ENCODE data around the gene ZMYND19.

ZMYND19 gene

DNA sequence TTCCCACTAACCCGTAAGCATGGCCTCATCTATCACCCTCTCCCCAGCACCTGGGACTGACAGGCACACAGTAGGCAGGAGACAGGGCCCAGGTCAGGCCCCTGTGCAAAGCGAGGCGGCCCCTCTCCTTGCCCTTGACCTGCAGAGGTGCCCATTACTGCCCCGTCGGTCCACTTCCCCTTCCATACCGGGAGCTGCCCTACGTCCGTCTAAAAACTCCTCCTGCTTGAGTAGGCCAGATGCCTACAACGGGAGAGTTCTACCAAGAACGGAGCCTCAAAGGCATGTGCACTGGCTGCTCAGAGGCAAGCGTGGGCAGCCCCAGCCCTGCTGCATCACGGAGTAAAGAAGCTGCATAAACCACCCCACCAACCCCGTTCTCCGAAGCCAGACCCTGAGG lies 7.0 kb downstream of the ZMYND19 start:
- DNase-seq (ENCODE audit: low spot score): no peak
- TF ChIP-seq, protein P1, sequence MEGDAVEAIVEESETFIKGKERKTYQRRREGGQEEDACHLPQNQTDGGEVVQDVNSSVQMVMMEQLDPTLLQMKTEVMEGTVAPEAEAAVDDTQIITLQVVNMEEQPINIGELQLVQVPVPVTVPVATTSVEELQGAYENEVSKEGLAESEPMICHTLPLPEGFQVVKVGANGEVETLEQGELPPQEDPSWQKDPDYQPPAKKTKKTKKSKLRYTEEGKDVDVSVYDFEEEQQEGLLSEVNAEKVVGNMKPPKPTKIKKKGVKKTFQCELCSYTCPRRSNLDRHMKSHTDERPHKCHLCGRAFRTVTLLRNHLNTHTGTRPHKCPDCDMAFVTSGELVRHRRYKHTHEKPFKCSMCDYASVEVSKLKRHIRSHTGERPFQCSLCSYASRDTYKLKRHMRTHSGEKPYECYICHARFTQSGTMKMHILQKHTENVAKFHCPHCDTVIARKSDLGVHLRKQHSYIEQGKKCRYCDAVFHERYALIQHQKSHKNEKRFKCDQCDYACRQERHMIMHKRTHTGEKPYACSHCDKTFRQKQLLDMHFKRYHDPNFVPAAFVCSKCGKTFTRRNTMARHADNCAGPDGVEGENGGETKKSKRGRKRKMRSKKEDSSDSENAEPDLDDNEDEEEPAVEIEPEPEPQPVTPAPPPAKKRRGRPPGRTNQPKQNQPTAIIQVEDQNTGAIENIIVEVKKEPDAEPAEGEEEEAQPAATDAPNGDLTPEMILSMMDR (IDR thresholded peaks at IDR 0.05; ENCODE audit: extremely low read depth, missing control alignments): no peak

DNA sequence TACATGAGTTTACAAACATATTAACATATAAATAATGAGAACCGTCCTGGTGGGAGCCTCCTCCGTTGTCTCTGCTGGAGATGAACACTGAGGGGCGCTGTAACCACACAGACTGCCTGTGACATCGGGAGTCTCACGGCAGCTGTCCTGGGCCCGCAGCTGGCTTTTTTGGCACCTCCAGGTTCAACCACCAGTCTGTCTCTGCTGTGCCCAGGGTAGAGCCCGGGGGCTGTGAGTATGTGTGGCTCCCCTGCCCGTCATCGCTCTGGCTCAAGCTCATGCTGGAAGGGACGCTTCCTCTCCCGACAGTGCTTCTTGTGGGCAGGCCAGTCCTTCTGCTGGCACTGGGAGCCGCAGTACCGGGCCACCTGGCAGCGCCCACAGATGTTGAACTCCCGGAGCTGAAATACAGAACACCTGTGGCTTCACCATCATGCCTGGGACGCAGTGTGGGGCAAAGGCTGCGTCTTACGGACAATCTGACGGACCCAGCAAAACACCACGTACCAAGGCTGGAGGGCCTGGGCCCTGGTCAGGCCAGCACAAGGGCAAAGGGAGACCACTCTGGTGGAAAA lies 7.9 kb downstream of the ZMYND19 start:
- no peak for DNase-seq (ENCODE audit: low spot score)
- TF ChIP-seq, protein P1 (IDR thresholded peaks at IDR 0.05; ENCODE audit: extremely low read depth, missing control alignments): no peak

DNA sequence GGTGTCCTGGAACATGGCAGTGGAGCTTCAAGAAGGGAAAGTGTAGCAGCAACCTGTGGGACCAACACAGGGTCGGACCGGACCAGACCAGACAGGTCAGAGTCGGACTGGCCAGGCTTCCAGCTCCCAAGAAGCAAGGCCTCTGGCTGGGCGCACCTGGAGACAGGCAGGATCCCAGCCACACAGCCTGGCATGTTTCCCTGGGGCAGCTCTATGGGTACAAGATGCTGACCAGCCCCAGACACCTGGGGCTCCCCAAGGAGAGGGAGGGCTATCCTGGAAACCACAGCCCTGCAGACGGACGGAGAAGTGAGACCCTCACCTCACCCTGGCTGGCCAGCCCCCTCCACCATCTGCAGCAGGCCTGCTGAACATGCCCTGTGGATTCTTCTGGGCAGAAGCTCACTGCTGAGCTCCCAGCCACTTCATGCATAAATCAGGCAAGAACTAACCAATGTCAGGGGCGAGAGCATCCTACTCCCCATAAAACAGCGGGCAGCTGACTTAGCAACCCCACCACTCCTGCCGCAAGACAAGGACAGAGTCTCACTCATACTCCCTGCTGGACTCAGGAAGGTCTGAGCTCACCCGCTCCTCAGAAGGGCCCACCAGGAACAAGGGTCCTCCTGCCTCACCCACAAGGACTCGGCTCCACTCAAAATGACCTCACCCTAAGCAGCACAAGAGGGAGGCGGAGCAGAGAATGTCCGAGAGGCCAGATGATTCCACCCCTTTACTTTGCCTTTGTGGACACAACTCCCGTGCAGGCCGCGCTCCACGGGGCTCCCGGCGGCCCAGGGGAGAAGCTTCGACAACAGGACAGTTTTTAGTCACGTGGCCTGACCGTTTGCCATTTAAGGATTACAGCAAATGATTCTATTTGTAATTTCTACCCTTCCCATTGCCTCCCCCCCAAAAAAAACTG lies 8.7 kb downstream of the ZMYND19 start:
- no peak for DNase-seq (ENCODE audit: low spot score)
- TF ChIP-seq, protein P1 (IDR thresholded peaks at IDR 0.05; ENCODE audit: extremely low read depth, missing control alignments): no peak

DNA sequence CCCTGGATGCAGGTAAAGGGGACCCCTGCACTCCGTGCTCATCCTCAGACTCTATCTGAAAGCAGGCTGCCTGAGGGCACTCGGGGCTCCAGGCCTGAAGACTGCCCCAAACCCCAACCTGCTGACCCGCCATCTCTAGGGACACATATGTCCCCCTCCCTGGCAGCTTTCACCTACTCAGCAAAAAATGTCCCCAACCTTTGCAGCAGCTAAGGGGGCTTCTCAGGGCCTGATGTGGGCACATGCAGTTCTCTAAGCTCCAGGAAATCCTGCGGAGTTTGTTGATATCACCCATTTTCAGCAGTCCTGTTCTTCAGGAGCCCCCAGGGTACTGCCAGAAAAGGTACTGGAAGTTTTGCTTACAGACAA lies 9.4 kb downstream of the ZMYND19 start:
- no peak for DNase-seq (ENCODE audit: low spot score)

DNA sequence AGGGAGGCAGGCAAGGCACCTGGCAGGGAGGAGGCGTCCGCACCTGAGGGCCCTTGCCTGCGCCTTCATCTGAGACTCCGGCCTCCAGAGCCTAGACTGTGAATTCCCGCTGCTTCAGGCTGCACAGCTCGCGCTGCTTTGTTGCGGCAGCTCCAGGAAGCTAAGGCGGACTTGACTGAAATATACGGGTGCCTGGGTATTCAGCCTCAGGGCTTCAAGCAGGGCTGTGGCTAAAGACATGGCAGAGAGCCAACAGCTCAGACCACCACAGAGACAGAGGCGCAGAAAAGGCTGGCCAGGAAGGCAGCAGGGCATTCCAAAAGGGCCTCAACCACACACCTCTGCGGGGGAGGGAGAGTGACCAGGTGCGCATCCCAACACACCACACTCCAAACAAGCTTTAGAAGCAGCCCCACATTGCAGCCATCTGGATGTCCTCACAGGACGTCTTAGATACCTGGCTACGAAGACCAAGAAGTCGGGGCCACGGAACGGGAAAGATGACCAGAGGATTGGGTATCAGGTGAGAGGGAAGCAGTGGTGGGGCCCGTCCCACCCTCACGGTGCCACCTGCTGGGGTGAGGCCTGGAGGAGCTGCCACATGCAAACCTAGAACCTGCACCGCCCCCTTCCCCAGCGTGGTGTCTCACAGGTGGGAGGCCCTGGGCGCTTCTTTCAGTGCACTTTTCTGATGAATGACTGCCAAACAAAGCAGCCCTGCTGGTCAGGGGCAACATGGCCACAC lies 9.9 kb downstream of the ZMYND19 start:
- no peak for DNase-seq (ENCODE audit: low spot score)
- TF ChIP-seq, protein P1 (IDR thresholded peaks at IDR 0.05; ENCODE audit: extremely low read depth, missing control alignments): no peak

More for the DNA sequence above, 9.4 kb downstream of the ZMYND19 start:
- TF ChIP-seq, protein P1 (IDR thresholded peaks at IDR 0.05; ENCODE audit: extremely low read depth, missing control alignments): no peak

DNA sequence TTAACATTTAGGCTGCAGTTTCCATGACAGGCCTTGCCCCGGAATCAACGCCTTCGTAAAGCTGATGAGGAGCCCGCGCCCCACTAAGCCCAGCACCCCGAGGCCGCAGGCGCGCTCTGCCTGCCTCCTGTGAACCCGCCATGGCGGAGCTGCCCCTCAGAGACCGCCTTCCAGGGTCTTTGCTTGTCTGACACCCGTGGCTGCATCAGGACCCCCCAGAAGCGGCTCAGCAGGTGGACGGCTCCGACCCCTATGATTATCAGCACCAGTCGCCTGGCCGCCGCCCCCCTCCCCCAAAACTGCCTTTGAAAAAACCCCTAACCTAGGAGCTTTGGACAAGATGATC lies 11.1 kb downstream of the ZMYND19 start:
- no peak for DNase-seq (ENCODE audit: low spot score)
- TF ChIP-seq, protein P1 (IDR thresholded peaks at IDR 0.05; ENCODE audit: extremely low read depth, missing control alignments): no peak
